Transverse colon (tissue), 4 donors: ENCODE results near the gene STK38L.

Experiments used
- CTCF ChIP-seq, 5 experiments: fragments of 200-600 bp in 3 of 5; fragments of 450-650 bp in 2 of 5; sonication (generic) in 3 of 5; IDR thresholded peaks; 1 replicate in 2 of 5; 2 replicates in 3 of 5; pipeline ENCODE4 v1.5.1; 2016 to 2017; ENCODE audit warnings: antibody characterized with exemption in 5 of 5, inconsistent platforms in 3 of 5, mild to moderate bottlenecking in 2 of 5, moderate library complexity in 1 of 5
- POLR2A ChIP-seq: fragments of 450-650 bp; IDR thresholded peaks from one replicate; pipeline ENCODE4 v1.6.1; 2016; ENCODE audit warnings: antibody characterized with exemption, mild to moderate bottlenecking, moderate library complexity
- POLR2AphosphoS5 ChIP-seq, 3 donors: sonication (generic); formaldehyde crosslinking; IDR thresholded peaks; one replicate each; pipeline ENCODE4 v1.6.1; 2016; ENCODE audit warnings: antibody characterized with exemption in 3 of 3

- no peak for TF ChIP-seq CTCF (IDR thresholded peaks at IDR 0.05)
- TF ChIP-seq POLR2AphosphoS5 (IDR thresholded peaks at IDR 0.05): no peak
- no peak for TF ChIP-seq POLR2A
Measured at GRCh38 chr12:27236498-27236897, 7.6 kb upstream of the STK38L start.
